Measurements from ENCODE around the gene DSCAML1.

DNA sequence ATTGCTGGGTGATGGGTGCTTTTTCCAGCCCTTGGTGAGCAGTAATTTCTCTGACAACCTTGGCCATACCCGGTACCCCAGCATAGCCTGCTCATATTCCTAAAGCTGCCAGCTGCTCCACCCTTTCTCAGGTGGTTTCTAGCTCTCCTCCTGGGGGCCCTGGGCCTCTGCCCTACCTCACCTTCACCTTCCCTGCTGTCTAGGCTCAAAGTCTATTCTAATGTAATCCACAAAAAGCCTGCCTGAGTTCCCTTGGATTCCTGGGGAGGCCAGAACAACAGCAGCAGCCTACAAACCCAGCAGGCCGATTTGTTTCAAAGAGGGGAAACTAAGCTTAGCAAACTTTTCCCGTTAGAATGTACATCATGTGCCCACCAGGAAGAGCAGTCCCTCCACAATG, 117.6 kb downstream of the DSCAML1 start:
- no peak for TF ChIP-seq POLR2A (IDR thresholded peaks at IDR 0.05)
- TF ChIP-seq, protein P1, sequence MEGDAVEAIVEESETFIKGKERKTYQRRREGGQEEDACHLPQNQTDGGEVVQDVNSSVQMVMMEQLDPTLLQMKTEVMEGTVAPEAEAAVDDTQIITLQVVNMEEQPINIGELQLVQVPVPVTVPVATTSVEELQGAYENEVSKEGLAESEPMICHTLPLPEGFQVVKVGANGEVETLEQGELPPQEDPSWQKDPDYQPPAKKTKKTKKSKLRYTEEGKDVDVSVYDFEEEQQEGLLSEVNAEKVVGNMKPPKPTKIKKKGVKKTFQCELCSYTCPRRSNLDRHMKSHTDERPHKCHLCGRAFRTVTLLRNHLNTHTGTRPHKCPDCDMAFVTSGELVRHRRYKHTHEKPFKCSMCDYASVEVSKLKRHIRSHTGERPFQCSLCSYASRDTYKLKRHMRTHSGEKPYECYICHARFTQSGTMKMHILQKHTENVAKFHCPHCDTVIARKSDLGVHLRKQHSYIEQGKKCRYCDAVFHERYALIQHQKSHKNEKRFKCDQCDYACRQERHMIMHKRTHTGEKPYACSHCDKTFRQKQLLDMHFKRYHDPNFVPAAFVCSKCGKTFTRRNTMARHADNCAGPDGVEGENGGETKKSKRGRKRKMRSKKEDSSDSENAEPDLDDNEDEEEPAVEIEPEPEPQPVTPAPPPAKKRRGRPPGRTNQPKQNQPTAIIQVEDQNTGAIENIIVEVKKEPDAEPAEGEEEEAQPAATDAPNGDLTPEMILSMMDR (IDR thresholded peaks at IDR 0.05) = no peak
